Osteocyte (in vitro differentiated cells): ENCODE measurements around the gene ZMYND10. TPM values are rescaled to one million over a fixed set of nuclear protein-coding genes. Genes with fewer than 3 reads are reported as not detected.

Experiments used
- DNase-seq: peaks from one replicate; pipeline ENCODE4 v3.0.0; 2021; ENCODE audit warnings: mixed read lengths; ENCODE audit not compliant: unreplicated experiment; ENCODE audit errors: extremely low spot score
- H3K27ac Mint-ChIP-seq: one replicate; pipeline ENCODE4 v1.8.0; 2021; ENCODE audit warnings: mild to moderate bottlenecking, mixed read lengths; ENCODE audit not compliant: unreplicated experiment
- H3K27me3 Mint-ChIP-seq: one replicate; pipeline ENCODE4 v1.8.0; 2021; ENCODE audit warnings: mixed read lengths; ENCODE audit not compliant: unreplicated experiment
- H3K36me3 Mint-ChIP-seq: one replicate; pipeline ENCODE4 v1.8.0; 2021; ENCODE audit warnings: mixed read lengths; ENCODE audit not compliant: unreplicated experiment
- H3K4me1 Mint-ChIP-seq: one replicate; pipeline ENCODE4 v1.8.0; 2021; ENCODE audit warnings: mixed read lengths; ENCODE audit not compliant: unreplicated experiment
- H3K4me3 Mint-ChIP-seq: one replicate; pipeline ENCODE4 v1.8.0; 2021; ENCODE audit warnings: mild to moderate bottlenecking, moderate library complexity, mixed read lengths; ENCODE audit not compliant: unreplicated experiment
- H3K9me3 Mint-ChIP-seq: one replicate; pipeline ENCODE4 v1.8.0; 2021; ENCODE audit warnings: mixed read lengths; ENCODE audit not compliant: unreplicated experiment
- CTCF ChIP-seq: fragments of 200-600 bp; sonication (generic); IDR thresholded peaks from 2 replicates; pipeline ENCODE4 v1.5.0; 2021; ENCODE audit warnings: antibody characterized with exemption, mild to moderate bottlenecking, moderate library complexity
- total RNA-seq: library from RNA; stranded (reverse); gene quantifications from 2 replicates; pipeline ENCODE4 v1.2.1, GENCODE V29; 2021

ZMYND10 gene
- total RNA-seq, 1 donor from 2014 or later = 1.6 TPM

- Mint-ChIP-seq H3K27ac (no peak overlapping the region), H3K4me3 (peak overlapping the region; percentile 96)
Measured at GRCh38 chr3:50355829-50356552, 10.5 kb upstream of the ZMYND10 start.

GRCh38 chr3:50354850-50355249 is 9.3 kb upstream of the ZMYND10 start:
- no peaks in the 10 kb centered on the region for H3K27me3 Mint-ChIP-seq
- peaks cover 46% of the 10 kb centered on the region for H3K4me1 Mint-ChIP-seq
- DNase-seq = no peak
- H3K27ac Mint-ChIP-seq = no peak overlapping the region
- no peak overlapping the region for H3K4me3 Mint-ChIP-seq
- TF ChIP-seq CTCF = no peak
- H3K9me3 Mint-ChIP-seq = no peaks in the 10 kb centered on the region
- peaks cover 8% of the 10 kb centered on the region for H3K36me3 Mint-ChIP-seq

More at GRCh38 chr3:50355829-50356552, 10.5 kb upstream of the ZMYND10 start:
- H3K36me3 Mint-ChIP-seq = peaks cover 8% of the 10 kb centered on the region
- peaks cover 42% of the 10 kb centered on the region for H3K4me1 Mint-ChIP-seq
- no peaks in the 10 kb centered on the region for H3K27me3 Mint-ChIP-seq
- no peak for DNase-seq
- H3K9me3 Mint-ChIP-seq = no peaks in the 10 kb centered on the region
- TF ChIP-seq CTCF = no peak

- Mint-ChIP-seq H3K9me3 (no peaks in the 10 kb centered on the region), H3K4me3 (no peak overlapping the region), H3K27ac (no peak overlapping the region), H3K36me3 (peaks cover 8% of the 10 kb centered on the region), H3K27me3 (no peaks in the 10 kb centered on the region), H3K4me1 (peaks cover 43% of the 10 kb centered on the region)
- no peak for TF ChIP-seq CTCF
- no peak for DNase-seq
Measured at GRCh38 chr3:50354186-50354764, 8.7 kb upstream of the ZMYND10 start.

GRCh38 chr3:50353245-50354004 is 7.9 kb upstream of the ZMYND10 start:
- Mint-ChIP-seq H3K27ac (no peak overlapping the region), H3K4me3 (no peak overlapping the region), H3K4me1 (peaks cover 43% of the 10 kb centered on the region), H3K36me3 (peaks cover 8% of the 10 kb centered on the region), H3K9me3 (no peaks in the 10 kb centered on the region), H3K27me3 (no peaks in the 10 kb centered on the region)
- TF ChIP-seq CTCF = no peak
- DNase-seq = no peak

- Mint-ChIP-seq H3K4me3 (no peak overlapping the region), H3K27me3 (no peaks in the 10 kb centered on the region), H3K36me3 (peaks cover 8% of the 10 kb centered on the region), H3K4me1 (peaks cover 38% of the 10 kb centered on the region), H3K27ac (no peak overlapping the region), H3K9me3 (no peaks in the 10 kb centered on the region)
- peak; percentile 30 for TF ChIP-seq CTCF
- no peak for DNase-seq
Measured at GRCh38 chr3:50352781-50353180, 7.2 kb upstream of the ZMYND10 start.
